ENCODE measurements around the gene NREP.

DNA sequence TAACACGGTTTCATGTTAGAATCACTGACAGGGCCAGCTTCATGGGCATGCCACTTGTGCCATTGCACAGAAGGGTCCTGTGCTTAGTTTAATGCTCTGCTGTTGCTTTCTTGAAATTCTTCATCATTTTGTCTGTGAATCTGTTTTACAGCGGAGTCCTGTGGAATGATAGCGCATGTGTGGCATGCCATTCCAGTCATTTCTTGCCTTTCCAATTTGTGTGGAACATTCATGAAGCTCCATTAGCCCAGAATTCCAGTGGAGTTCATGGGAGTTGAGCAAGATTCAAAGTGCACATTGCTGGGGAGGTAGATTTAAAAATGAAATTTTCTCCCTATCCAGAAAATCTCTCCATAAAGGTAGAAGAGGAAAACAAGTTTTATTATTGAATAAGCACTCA is 43.4 kb upstream of the NREP start:
- TF ChIP-seq CTCF (IDR thresholded peaks at IDR 0.05), result no peak
- TF ChIP-seq POLR2AphosphoS5 (IDR thresholded peaks at IDR 0.05; ENCODE audit: insufficient read depth in 1 of 2, low read depth in 1 of 2), result no peak
- TF ChIP-seq POLR2A (IDR thresholded peaks at IDR 0.05), result no peak
